UCSD-AML1 (cell line): ENCODE results near the gene CXCR5.
A peak's percentile ranks its signal among the peaks of the same experiment; 100 is the strongest.

Experiments used
- DNase-seq: peaks from one replicate; lab custom pipeline; 2025; ENCODE audit not compliant: unreplicated experiment; lab: John Stamatoyannopoulos, UW

CXCR5 gene

DNA sequence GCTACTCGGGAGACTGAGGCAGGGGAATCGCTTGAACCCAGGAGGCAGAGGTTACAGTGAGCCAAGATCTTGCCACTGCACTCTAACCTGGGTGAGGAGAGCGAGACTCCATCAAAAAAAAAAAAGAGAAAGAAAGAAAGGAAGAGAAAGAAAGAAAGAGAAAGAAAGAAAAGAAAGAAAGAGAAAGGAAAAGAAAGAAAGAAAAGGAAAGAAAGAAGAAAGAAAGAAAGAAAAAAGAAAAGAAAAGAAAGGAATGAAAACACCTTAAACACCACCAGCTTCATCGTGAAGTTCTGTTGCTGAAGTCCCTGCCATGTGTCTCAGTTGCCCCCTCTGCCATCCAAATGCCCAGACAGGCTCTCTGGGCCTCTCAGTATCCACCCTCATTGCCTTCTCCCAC lies 9.9 kb upstream of the CXCR5 start:
- no peak for DNase-seq

DNA sequence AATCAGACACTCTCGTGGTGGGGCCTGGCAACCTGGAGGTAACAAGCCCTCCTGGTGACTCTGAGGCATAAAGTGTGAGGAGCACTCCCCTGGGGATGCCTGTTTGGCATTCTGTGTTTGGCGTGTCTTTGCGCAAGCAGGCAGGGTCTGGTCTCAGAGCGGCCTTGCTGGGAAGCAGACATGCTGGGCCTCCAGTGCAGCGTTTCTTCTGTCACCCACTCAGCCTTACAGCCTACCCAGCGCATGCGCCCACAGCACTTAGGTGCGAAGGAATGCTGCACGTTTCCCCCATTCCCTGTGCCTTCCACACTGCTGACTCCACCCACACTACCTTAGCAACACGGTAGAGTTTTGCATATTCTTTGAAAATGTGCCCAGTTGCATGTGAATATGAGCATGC lies 7.4 kb upstream of the CXCR5 start:
- no peak for DNase-seq

- no peak for DNase-seq
Measured at GRCh38 chr11:118877487-118878162, 6.1 kb upstream of the CXCR5 start.

- no peak for DNase-seq
Measured at GRCh38 chr11:118878163-118878563, 5.5 kb upstream of the CXCR5 start.

DNA sequence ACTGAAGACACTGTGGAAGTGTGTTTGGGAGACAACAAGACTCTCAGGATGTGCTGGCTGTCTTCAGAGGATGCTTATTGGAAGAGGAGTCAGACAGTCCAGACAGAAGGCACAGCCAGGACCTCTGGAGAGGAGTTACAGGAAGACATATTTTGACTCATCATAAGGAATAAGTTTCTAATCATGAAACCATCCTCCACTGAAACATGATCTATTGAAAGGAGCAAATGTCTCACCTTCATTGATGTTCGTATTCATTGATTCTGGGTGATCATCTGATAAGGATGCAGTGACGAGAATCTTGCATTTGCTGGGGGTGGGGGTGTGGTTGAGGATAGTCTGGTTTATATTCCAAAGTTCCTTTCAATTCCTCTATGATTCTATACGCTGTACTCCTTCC lies 2.5 kb upstream of the CXCR5 start:
- DNase-seq, result no peak

- DNase-seq, result peak; percentile 57
Measured at GRCh38 chr11:118882491-118882890, 1.2 kb upstream of the CXCR5 start.

DNA sequence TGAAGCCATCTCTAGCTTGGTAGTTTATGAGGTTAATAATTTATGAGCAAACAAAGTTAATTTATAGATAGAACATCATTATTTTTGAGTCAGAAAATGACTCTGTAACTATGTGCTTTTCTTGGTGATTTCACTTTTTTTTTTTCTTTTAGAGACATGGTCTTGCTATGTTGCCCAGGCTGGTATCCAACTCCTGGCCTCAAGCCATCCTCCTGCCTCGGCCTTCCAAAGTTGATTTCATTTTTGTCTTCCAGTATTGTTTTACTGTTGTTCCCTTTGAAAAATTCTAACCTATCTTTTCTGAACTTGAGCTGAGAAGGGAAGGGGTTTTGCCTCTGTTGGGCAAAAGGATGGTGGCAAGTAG lies 706 bp upstream of the CXCR5 start:
- no peak for DNase-seq

GRCh38 chr11:118884875-118885274 lies 1.2 kb downstream of the CXCR5 start:
- DNase-seq, result no peak

DNA sequence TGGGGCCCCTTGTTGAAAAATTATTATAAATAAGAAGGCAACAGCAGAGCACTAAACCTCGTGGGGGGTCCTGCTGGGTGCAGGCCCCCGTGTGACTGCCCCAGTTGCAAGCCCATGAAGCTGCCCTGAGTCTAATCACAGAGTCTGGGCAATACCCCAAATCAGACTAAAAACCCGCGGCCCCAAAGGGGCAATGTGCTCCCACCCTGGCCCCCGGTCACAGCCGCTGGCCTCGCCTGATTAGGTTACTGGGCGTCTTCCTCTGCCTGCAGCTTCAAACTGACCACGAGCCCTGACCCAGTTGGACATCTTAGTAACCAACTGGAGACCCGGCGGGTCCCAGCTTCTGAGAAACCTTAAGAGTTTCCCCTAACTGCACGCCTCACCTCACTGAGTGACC lies 1.6 kb downstream of the CXCR5 start:
- no peak for DNase-seq

DNA sequence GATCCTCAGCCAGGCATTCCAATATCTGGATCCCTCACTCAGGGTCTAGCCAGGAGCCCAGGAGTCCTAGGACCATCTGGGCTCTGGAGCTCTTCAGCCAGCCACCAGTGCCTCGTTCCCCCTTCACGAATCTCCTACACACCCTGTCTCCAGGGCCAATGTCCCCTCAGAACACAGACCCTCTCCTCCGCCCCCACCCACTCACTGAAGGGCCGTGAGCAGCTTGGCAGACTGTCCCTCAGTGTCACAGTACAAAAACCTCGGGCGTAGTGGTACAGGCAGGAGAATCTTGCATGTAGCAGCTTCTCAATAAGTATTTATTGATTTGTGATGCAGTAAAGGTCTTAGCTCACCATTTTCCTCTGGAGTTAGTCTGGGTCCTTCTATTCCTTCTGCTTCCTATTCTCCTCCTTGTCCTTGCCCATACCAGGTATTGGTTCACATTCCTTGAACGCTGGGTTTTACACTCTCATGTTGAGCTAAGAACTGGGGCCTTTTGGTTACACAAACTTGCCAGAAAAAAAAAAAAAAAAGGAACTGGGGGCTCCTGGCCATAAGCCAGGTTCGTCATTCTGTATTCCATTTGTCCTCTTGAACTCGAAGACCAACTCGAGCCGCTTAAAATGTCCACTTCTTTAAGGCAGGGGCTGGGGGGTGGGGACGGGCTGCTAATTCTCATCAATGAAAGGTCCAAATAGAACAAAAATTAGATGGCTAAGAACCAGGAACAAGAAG lies 2.3 kb downstream of the CXCR5 start:
- DNase-seq, result no peak

- no peak for DNase-seq
Measured at GRCh38 chr11:118886681-118887111, 3.0 kb downstream of the CXCR5 start.

DNA sequence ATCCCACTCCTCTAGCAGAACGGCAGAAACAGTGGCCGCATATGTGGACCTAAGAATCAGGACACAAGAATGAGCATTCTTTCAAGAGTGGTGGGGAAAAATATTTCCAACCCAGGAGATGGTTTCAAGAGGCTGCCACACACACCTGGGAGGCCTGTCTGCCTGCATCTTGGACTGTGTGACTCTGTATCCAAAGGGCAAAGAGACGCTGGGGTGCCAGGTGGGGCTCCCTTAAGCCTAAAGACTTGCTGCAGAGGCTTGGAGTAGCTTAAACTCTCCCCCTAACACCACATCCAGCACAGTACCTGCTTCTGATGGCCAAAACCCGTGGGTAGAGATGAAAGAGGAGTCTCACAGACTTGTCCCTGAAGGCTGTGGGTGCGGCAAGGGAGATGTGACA lies 3.5 kb downstream of the CXCR5 start:
- DNase-seq, result no peak

GRCh38 chr11:118888398-118888797 lies 4.7 kb downstream of the CXCR5 start:
- DNase-seq, result no peak

DNA sequence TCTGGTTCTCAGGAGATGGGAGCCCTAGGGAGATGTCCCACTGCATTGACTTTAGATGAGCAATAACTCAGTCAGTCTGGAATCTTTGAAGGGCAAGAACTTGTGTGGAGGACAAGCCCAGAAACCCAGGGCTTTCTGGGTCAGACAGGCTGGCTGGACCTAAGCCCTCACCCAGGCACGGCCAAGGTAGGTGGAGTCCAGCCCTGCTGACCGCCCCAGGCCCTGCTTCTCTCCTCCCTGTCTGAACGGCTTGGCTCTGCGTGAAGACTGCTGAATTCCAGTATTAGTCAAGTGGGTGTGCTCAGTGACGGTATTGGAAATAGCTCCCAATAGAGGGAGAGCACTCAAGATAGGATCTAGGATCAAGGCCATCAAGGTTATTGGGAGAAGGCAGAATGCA lies 6.1 kb downstream of the CXCR5 start:
- DNase-seq, result no peak

GRCh38 chr11:118892514-118892913 lies 8.8 kb downstream of the CXCR5 start:
- no peak for DNase-seq

DNA sequence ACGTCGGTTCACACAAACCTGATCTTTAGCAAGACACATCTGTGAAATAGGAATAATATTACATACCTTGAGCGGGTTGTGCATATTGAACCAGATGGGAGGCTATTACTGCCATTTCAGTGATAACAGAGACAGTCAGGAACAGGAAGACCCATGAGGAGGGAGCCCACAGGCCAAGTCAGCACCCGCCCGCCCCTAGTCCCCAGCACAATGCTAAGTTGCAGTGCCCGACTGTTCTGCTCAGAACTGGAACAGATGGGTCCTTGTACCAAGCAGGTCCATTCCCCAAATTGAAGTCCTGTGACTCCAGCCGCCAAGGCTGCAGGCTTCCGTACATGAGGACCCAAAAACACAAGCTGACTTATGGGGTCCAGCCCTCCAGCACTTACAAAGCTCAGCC lies 9.3 kb downstream of the CXCR5 start:
- no peak for DNase-seq

GRCh38 chr11:118893662-118894061 lies 10.0 kb downstream of the CXCR5 start:
- no peak for DNase-seq

- no peak for DNase-seq
Measured at GRCh38 chr11:118894192-118894591, 10.5 kb downstream of the CXCR5 start.

DNA sequence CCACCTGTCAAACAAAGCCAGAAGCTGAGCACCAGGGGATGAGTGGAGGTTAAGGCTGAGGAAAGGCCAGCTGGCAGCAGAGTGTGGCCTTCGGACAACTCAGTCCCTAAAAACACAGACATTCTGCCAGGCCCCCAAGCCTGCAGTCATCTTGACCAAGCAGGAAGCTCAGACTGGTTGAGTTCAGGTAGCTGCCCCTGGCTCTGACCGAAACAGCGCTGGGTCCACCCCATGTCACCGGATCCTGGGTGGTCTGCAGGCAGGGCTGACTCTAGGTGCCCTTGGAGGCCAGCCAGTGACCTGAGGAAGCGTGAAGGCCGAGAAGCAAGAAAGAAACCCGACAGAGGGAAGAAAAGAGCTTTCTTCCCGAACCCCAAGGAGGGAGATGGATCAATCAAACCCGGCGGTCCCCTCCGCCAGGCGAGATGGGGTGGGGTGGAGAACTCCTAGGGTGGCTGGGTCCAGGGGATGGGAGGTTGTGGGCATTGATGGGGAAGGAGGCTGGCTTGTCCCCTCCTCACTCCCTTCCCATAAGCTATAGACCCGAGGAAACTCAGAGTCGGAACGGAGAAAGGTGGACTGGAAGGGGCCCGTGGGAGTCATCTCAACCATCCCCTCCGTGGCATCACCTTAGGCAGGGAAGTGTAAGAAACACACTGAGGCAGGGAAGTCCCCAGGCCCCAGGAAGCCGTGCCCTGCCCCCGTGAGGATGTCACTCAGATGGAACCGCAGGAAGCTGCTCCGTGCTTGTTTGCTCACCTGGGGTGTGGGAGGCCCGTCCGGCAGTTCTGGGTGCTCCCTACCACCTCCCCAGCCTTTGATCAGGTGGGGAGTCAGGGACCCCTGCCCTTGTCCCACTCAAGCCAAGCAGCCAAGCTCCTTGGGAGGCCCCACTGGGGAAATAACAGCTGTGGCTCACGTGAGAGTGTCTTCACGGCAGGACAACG lies 11.7 kb downstream of the CXCR5 start:
- no peak for DNase-seq

DNA sequence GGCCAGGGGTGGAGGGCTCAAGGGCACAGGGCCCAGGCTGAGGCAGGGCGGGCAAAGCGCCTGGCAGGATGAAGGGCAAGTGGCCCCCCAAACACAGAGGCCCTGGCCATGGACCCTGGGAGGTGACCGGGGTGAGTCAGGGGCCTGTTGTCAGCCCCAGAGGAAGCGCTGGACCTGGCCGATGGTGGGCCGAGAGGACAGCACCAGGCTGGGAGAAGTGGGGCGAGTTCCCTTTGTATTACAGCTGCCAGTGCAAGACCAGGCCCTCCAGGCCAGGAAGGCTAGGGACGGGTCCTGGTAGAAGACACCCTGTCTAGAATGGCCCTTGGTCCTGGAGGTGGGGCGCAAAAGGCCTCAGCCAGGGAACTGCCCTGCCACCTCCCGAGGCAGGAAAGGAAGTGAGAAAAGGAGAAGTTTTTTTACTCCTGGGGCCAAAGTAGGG lies 12.8 kb downstream of the CXCR5 start:
- peak; percentile 40 for DNase-seq

GRCh38 chr11:118896921-118897591 lies 13.4 kb downstream of the CXCR5 start:
- no peak for DNase-seq
